Measurements from ENCODE around the gene IL1A.
"Not testable (repeated sequence)": the region's sequence is repeated elsewhere in the genome, so short reads cannot be mapped to it uniquely, and the experiment has no call there.

The IL1A gene

GRCh38 chr2:112784199-112785189, at the start of gene IL1A:
TSS of gene IL1A (minus strand) at chr2:112784493. CDS start at chr2:112783770, 723 bp downstream.
- DNase-seq = no peak

GRCh38 chr2:112833976-112834375, 49.7 kb upstream of the IL1A start:
- no peak for DNase-seq

GRCh38 chr2:112833639-112833931, 49.3 kb upstream of the IL1A start:
- DNase-seq = not testable (repeated sequence)

GRCh38 chr2:112832841-112833638, 48.7 kb upstream of the IL1A start:
- DNase-seq = no peak

- DNase-seq = no peak
Measured at GRCh38 chr2:112831946-112832840, 47.9 kb upstream of the IL1A start.

GRCh38 chr2:112831513-112831845, 47.2 kb upstream of the IL1A start:
- no peak for DNase-seq

- DNase-seq = no peak
Measured at GRCh38 chr2:112830682-112831512, 46.6 kb upstream of the IL1A start.

- DNase-seq = no peak
Measured at GRCh38 chr2:112829961-112830681, 45.8 kb upstream of the IL1A start.

- DNase-seq = no peak
Measured at GRCh38 chr2:112829101-112829960, 45.0 kb upstream of the IL1A start.

- no peak for DNase-seq
Measured at GRCh38 chr2:112828251-112828691, 44.0 kb upstream of the IL1A start.

GRCh38 chr2:112827604-112828185, 43.4 kb upstream of the IL1A start:
- DNase-seq = no peak

GRCh38 chr2:112827009-112827408, 42.7 kb upstream of the IL1A start:
- no peak for DNase-seq

GRCh38 chr2:112825706-112826105, 41.4 kb upstream of the IL1A start:
- DNase-seq = no peak

GRCh38 chr2:112824694-112825085, 40.4 kb upstream of the IL1A start:
- peak in 1 of 2 experiments; percentile 45 for DNase-seq

- no peak for DNase-seq
Measured at GRCh38 chr2:112821682-112822081, 37.4 kb upstream of the IL1A start.

- no peak for DNase-seq
Measured at GRCh38 chr2:112821142-112821541, 36.8 kb upstream of the IL1A start.

- DNase-seq = no peak
Measured at GRCh38 chr2:112820343-112820742, 36.0 kb upstream of the IL1A start.

- no peak for DNase-seq
Measured at GRCh38 chr2:112819081-112819480, 34.8 kb upstream of the IL1A start.

GRCh38 chr2:112818094-112818902, 34.0 kb upstream of the IL1A start:
- no peak for DNase-seq
